Measurements from ENCODE around the gene RBM7.
A peak's percentile ranks its signal among the peaks of the same experiment; 100 is the strongest.

Gene RBM7, protein sequence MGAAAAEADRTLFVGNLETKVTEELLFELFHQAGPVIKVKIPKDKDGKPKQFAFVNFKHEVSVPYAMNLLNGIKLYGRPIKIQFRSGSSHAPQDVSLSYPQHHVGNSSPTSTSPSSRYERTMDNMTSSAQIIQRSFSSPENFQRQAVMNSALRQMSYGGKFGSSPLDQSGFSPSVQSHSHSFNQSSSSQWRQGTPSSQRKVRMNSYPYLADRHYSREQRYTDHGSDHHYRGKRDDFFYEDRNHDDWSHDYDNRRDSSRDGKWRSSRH

DNA sequence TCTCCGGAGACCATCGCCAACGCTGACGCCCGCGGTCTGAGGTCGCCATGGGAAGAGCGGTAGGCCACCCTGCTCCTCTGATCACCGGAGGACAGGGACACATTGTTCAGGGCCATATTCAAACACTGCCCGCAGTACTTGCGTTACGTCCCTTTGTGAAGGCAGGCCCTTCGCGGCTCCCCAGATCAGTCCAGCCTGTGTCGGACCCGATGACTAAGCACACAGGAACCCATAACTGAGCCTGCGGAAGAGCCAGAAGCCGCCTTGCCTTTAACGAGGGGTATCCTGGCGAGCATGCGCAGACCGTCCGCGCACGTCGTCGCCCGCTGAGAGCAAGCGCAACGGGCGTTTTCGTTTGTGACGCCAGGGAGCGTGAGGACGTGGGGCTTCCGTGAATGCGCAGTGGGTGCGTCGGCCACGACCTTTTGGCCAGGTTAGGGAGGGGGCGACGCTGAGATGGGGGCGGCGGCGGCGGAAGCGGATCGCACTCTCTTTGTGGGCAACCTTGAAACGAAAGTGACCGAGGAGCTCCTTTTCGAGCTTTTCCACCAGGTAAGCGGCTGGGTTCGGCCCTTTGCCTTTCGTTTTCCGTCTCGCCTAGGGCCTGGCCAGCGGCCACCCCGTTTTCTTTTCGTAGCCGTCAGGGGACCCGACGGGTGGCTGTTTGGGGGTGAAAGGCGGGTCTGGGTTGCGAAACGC lies at the start of gene RBM7, which contains the start of gene C11orf71:
Gene RBM7, plus strand, starts transcription at position 451 of the 699 bp plus-strand sequence. Its CDS starts 6 bp downstream, at position 457.
Gene C11orf71, minus strand, starts transcription at position 296 of the 699 bp plus-strand sequence. Its CDS starts 180 bp downstream, at position 116.
- peak; percentile 91 for DNase-seq

DNA sequence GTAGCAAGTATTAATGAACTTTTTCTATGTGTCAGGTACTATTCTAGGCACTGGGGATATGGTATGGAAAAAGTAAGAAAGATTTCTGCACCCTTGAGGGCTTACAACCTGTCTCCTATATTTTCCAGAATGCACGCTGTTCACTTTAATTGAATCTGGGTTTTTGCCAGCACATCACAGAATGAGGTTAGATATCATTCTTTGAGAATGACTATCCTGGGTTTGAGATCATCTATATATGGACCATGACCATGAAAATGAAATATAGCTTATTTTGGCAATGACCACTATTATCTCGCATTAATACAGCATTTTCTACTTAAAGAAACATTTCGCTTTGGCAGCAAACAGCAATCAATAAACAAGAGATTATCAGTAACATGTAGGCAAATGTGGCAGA lies 47.0 kb upstream of the RBM7 start:
- DNase-seq = no peak

DNA sequence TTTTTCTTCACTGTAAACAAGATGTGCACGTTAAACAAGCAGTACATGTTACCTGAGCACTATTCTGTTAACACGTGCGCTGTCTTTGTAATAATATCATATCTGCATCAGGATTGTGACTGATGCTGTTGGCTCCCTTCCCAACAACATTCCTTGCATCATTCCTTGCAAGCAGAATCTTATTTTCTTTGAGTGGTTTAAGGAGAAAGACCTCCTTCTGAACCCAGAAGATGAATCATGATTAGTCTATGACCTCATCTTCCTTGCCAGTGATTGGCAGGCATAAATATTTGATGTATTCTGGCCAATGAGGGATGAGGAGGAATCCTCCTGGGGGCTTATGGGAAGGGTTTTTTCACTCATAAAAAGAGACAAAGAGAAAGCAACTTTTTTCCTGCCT lies 46.4 kb upstream of the RBM7 start:
- no peak for DNase-seq

DNA sequence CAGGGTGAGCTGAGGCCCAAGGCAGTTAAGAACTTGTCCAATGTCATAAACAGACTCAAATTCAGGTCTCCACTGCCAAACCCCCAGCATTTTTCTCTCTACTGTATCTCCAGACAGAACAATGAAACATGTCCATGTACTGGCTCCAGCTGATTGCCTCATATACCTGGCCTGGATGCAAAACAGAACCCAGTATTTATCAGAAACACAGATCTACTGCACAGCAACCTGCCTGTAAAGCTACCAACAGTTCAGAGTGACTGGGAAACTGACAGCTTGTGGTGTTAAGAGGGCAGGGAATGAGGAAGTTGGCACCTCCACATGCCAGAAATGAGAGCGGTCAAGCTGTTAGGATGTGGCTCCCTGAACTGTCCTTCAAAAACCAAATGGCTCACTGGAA lies 41.8 kb upstream of the RBM7 start:
- no peak for DNase-seq

DNA sequence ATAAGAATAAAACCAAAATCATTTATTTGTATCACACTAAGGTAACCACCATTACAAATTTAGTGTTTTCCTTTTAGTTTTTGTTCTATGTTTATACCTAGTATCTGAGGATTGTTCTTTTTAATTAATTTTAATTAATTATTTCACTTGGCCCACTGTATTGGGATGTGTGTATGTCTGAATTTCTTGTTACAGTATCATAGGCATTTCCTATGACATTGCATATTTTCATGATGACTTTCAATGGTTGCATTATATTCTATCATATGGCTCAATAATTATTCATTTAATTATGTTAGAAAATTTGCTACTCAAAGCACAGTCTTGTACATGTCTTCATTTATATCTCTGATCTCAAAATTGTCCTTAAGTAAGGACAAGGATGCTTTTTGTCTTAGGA lies 41.1 kb upstream of the RBM7 start:
- DNase-seq = no peak

DNA sequence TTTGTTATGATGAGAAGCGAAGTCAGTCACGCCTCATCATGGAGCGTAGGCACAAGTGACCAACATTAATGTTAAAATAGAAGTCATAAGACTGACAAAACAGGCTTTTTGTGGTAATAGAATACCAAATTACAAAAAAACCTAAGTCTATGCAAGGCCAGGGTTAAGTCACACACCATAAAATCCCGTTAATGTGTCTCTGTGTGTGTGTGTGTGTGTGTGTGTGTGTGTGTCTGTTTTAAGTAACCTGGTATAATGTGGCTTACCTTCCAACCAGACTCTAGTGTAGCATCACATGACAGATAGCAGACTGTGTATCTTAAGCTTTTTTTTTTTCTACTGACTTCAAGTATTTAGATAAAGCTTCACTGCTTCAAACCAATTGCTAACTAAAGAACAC lies 38.1 kb upstream of the RBM7 start:
- DNase-seq = no peak

DNA sequence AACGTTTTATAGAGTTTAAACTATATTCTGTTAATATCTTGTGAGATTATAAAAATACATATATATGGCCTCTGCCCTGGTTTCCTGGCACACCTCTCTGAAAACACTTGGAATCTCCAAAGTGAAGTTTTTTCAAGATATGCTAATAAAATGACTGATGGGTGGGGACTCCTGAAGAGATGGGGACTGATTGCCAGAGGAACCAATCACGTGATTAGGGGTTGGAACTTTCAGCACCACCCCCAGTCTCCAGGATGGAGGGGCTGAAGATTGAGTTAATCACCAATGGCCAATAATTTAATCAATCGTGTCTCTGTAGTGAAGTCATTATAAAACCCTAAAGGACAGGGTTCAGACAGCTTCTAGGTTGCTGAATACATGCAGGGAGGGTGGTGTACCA lies 37.5 kb upstream of the RBM7 start:
- no peak for DNase-seq

DNA sequence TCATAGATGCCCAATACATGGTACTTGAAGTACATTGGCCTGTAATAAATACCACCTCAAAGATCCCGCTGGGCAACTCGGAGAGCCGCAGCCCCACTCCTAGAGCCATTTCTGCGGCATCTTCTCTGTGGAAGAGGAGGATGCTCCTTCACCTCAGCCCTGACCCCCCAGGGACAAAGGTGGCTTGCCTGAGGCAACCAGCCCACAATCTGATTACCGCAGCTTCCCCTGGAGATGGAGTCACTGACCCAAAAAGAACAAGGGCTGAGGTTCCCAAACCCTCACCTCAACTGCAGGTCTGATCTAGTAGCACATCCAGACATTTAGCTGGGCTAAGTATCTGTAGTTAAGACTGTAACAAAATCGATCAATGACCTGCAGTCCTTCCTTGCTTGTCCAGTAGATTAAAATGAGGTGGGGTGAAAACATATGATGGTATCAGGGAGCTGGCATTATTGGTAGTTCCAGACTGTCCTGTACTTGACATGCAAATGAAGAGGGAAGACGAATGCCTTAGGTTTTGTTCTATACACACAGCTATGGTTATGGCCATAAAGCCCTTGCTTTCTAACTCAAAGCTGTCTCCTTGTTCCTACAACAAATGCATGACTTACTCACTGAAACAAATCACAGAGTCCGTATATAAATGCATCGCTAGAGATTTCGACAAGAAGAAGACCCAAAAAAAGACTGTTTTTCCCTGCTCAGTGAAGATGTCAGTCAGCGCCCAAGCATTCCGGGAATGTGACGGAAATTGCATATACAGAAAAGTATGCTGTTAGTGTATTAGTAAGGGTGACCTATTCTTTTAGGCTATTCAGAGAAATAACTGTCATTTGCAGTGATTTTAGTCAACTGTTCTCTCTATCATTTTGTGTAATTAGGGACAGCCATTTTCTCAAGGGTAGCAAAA lies 33.9 kb upstream of the RBM7 start:
- DNase-seq = no peak

DNA sequence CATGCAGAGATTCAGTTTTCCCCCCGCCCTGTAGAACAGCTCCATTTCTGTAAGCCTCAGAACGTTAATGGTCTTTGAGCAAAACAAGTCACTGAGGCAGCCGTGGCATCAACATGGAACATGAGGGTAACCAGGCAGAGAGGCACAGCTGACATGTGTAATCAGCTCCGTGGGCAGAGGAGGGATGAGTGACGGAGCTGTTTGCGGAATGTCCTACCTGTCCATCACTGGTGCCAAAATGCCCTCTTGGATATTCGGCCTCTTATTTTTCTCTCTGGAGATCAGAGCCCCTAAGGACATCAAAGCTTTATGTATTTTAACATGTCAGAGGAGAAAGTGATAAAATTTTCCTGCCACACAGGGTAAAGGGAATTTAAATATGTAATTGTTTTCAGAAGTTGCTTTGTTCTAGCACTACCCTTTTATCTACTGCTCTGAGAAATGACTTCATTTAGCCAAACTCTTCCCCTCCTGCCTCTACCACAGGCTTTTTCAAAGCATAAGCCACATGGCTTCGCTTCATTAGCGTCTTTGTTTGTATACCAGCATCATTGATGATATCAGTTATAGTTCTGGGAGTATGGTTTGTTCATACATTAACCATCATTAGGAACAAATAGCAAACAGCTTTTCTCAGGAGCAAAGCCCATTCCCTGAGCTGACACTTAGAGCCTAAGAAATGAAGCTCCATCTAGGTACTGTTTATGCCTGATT lies 33.1 kb upstream of the RBM7 start:
- no peak for DNase-seq

DNA sequence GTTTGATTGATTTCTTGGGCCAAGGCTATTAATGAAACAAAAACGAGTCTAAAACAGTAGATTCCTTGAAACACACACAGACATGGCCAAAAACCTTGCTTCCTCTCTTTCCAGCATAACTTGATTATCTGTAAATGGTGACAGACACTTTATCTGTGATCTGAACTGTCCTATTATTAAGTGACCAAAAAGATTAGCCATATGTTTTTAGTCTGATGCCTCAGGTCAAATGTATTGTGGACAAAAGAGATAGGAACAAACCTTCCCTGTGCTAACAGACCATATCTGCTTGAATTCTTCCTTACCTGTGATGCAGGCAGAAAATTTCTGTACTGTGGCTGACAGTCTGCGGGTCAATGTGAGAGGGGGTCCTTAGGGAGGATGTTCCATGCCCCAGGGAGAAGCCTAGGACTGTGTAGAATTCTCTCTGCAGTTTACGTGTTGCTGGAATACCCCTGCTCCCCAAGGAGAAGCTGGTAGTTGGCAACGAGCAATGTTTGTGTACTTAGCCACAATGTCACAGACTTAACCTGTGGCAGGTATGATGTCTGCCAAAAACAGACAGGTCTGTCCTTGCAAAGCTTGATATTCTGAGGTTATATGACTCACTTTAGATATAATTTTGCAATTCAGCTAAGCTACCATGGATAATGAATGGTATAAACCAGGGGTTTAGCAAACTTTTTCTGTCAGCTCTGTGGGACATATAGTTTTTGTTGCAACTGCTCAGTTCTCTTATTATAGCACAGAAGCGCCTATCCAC lies 31.4 kb upstream of the RBM7 start:
- DNase-seq = no peak

DNA sequence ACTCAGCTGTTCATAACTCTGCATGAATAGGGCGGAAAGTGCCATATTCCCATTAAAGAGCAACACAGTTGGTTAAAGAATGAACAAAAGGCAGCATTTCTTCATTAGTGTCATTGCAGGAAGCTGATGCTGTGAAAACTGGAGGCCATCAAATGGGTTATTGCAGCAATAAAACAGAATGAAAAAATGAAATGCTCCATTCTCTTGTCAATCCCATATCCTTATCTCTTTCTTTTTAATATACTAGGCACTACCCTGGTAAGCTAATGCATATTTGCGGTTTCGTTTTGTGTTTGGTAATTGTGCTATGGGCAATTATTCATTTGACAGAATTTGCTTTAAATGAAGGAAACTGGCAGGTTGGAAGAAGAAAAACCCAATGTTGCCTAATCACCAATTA lies 25.4 kb upstream of the RBM7 start:
- DNase-seq = no peak

DNA sequence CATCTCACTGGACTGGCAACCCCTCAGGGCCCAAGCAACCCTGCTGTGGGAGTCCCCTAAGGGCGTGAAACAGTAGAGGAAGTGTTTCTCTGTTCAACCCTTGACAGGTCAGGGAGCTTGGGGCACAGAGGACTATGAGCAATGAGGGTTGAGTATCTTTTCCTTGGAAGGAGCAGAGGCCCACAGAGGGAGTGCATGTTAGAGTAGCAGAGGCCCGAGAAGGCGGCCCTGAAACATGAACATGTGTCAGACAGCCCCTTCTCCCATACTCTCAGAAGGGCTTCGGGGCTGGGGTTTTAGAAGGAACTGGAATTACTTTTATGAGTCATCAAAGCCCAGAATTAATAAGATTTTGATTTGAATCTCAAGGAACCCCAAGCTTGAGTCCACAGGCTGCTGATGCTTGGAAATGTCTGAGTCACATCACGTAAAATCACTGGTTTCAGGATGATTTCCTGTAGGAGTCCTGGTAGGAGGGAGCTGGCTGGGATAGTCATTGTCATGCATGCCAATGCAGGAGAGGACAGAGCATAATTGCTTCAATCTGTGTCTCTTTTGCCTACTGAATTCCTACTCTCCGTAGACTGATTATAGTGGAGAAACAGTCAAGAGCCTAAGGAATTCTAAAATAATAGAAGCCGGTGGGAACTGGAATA lies 22.7 kb upstream of the RBM7 start:
- DNase-seq = no peak

DNA sequence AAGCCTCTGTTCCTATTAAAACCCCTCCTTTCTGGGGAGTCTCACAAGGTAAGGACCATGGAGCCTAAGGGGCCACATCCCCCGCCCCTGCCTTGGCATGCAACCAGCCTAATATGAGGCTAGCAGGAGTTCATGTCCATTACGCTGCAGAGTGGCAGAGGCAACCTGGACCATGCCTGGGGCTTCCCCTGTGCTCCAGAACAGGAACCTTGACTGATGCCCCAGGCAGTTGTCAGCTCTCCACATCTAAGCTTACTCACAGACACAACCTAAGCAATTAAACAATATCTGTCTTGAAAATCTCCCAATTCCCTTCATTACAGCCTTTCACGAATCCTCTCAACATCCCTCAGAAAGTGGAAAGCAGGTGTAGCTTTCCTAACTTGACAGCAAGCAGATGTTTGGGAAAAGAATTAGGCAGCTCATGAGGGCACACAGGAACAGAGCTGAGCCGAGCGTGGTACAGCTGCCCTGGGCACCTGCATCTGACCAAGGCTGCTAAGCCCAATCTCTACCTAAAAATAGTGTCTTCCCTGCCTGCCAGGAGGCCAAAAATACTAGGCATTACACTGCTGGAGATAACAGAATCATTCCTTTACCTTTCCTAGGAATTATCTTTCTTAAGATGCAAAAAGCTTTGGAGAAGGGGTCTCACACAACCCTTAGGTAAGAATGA lies 20.9 kb upstream of the RBM7 start:
- DNase-seq = no peak

DNA sequence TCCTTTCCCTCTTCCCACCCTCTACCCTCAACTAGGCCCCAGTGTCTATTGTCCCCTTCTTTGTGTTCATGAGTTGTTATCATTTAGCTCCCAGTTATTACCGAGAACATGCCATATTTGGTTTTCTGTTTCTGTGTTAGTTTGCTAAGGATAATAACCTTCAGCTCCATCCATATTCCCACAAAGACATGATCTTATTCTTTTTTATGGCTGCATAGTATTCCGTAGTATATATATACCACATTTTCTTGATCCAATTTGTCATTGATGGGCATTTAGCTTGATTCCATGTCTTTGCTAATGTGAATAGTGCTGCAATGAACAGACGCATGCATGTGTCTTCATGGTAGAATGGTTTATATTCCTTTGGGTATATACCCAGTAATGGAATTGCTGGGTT lies 18.0 kb upstream of the RBM7 start:
- DNase-seq = no peak

DNA sequence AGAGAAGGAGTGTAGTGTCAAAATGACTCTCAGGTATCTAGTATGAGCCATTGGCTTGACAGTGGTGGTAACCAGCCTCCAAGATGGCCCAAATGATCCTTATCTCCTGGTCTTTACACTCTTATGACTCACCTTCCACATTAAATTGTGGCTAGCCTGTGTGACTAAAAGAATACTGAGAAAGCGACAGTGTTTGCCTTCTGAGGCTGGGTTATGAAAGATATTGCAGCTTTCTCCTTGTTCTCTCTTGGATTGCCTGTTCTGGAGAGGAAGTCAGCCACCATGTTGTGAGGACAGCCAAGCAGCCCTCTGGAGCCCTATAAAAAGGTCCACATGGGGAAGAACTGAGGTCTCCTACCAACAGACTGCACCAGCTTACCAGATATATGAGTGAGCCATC lies 16.0 kb upstream of the RBM7 start:
- DNase-seq = no peak

DNA sequence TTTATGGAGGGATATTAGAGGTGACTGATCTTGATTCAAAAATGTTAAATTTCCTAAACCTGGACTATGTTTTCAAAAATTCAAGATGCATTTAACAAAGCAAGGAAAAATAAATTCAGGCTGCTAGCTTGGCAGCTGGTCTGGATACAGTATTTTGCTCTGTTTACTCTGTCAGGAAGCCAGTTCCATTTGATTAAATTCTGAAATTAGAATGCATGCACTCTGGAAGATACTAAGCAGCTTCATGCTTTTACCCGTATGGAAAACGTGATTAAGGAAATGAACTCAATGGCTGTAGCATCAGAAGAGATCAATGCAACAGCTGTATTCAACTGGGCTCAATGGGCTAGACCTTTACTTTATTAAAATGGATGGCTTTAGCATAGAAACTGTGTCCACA lies 14.3 kb upstream of the RBM7 start:
- no peak for DNase-seq

DNA sequence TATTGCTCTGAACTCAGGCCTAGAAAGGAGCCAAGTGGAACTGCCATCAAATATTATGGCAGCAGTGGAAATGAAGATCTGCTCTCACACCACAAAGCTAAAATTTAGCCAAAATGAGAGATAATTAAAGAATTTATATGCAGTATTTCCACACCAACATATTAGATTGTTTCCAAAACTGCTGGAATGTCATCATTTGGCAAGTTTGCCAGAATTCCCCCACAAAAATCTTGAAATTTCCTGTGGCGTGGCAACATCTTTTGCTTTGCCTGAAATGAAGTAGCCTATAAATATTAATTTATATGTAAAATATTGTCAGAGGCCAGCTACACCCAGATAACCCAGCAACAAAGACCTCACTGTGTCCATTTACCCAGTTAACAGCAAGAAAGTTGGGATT lies 13.9 kb upstream of the RBM7 start:
- no peak for DNase-seq

DNA sequence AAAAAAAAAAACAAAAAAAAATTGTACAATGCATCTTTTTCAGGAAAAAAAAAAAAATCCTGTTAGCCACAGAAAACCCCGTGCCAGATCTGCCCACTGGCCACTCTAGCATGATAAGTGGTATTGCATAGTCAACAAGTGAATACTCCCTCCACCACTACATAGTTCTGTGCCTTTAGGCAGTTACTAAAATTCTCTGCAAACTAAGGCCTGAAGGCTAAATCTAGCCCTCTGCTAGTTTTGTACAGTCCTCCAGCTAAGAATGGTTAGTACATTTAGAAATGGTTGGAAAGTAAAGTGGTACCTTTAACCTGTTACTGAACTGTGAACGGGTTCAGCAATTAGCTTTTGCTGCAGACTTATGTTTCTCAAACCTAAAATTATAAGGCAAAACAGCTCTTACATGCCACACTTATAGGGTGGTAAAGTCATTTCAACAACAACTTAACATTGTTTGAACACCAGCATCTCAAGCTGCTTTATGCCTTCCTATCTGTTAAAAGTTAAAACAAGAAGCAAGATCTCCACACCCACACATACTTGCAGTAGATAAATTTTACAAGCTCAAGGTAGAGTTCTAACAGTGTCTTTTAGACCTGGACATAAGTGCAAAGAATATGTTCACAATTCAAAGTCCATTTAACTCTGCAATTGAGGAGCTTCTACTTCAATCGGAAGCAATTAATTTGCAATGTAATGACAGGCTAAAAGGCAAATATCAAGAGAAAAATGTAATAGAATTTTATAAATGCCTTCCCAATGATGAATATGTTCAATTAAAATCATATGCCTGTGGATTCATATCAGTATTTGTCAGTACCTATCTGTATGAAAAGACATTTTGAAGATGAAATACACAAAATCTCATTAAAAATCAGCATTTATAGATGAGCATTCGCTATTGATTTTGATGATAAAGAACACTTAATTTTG lies 7.5 kb upstream of the RBM7 start:
- no peak for DNase-seq

DNA sequence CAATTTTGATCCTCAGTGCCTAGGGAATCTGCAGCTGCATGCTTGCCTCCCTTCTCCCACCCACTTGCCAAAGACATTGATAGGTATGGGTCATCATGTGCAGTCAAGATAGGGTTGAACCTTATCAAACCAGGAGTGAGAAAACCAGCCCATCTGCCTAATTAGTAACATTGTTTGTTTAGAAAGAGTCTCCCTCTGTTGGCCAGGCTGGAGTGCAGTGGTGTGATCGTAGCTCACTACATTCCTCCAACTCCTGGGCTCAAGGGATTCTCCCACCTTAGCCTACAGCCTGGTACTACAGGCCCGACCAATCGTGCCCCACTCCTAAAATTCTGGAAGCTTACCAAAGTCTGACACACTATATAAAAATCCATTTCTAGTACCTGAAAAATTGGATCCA lies 4.7 kb upstream of the RBM7 start:
- DNase-seq = no peak

DNA sequence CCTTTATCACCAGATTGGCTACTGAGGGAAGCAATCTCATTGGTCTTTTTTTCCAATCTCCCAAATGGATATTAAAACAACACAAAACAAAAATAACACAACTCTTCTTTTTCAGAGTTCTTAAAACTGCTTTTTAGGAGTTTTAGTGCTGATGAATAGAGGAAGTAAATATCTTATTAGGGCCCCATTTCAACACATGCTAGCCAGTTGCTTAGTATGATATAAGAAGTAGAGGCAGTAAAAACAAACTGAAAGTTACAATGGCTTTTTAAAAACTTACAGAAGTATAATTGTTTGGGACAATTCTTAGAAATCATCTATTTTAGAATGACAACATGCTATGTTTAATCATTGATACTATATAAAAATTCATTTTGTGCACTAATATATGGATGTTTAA lies 3.5 kb upstream of the RBM7 start:
- DNase-seq = no peak
